Measurements from ENCODE around the gene GALNT2. TPM values are rescaled to one million over a fixed set of nuclear protein-coding genes. Genes with fewer than 3 reads are reported as not detected.

GALNT2 gene
- total RNA-seq, 4 donors from 2014 or later: 41.7 to 56.4 (median 50.7) TPM

DNA sequence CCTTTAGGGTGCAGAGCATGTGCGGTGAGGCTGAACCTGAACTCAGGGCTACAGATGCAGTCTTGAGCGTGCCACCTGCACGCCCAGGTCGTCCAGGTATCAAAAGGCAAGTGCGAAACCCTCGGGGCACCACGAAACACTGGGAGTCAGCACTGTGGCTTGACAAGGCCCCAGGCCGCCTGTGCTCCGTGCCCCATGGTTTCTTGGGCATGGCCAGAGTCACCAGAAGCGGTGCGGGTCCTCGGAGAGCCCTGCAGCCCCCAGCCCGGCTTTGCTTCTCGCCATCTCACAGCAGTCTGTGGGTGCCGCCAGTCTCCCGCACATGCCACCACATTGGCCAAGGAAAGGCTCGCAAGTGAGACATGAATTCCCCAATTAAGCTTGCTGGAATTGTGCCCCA lies 241.8 kb downstream of the GALNT2 start:
- TF ChIP-seq, protein P1, sequence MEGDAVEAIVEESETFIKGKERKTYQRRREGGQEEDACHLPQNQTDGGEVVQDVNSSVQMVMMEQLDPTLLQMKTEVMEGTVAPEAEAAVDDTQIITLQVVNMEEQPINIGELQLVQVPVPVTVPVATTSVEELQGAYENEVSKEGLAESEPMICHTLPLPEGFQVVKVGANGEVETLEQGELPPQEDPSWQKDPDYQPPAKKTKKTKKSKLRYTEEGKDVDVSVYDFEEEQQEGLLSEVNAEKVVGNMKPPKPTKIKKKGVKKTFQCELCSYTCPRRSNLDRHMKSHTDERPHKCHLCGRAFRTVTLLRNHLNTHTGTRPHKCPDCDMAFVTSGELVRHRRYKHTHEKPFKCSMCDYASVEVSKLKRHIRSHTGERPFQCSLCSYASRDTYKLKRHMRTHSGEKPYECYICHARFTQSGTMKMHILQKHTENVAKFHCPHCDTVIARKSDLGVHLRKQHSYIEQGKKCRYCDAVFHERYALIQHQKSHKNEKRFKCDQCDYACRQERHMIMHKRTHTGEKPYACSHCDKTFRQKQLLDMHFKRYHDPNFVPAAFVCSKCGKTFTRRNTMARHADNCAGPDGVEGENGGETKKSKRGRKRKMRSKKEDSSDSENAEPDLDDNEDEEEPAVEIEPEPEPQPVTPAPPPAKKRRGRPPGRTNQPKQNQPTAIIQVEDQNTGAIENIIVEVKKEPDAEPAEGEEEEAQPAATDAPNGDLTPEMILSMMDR (IDR thresholded peaks at IDR 0.05; ENCODE audit: low read depth): no peak

DNA sequence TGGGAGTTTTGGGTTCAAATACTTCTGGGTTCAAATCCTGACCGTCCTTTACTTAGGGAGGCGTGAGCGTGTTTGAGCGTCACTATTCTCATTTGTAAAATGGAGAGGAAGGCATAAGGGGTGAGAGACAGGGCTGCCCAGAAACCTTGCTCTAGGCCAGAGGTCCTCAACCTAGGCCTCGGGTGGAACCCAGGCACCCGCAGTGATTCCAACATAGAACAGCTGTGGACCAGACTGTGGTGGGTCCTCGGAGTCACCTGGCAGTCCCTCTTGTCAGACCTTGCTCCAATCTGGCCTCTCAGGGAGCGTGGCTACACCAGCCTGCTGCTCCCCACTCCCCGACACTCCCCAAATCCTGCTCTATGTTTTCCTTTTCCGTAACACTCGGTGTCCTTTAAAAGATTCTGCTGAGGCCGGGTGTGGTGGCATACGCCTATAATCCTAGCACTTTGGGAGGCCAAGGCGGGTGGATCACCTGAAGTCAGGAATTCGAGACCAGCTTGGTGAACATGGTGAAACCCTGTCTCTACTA lies 242.7 kb downstream of the GALNT2 start:
- TF ChIP-seq, protein P1 (IDR thresholded peaks at IDR 0.05; ENCODE audit: low read depth): no peak

- TF ChIP-seq, protein P1 (IDR thresholded peaks at IDR 0.05; ENCODE audit: low read depth): no peak
Observed at GRCh38 chr1:230310381-230311163, 243.5 kb downstream of the GALNT2 start.

DNA sequence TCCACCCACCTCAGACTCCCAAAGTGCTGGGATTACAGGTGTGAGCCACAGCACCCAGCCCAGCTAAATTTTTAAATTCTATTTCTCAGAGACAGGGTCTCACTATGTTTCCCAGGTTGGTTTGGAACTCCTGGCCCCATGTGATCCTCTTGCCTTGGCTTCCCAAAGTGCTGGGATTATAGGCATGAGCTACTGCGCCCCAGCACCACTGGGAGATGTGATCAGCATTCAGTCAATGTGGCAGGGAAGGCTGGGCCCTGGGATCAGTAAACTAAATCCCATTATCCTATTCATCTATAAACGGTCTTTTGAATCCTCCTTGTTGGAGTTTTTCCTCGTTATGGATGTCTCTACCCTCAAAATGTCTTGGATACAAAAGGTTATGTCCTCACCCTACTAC lies 245.6 kb downstream of the GALNT2 start:
- TF ChIP-seq, protein P1 (IDR thresholded peaks at IDR 0.05; ENCODE audit: low read depth): no peak

DNA sequence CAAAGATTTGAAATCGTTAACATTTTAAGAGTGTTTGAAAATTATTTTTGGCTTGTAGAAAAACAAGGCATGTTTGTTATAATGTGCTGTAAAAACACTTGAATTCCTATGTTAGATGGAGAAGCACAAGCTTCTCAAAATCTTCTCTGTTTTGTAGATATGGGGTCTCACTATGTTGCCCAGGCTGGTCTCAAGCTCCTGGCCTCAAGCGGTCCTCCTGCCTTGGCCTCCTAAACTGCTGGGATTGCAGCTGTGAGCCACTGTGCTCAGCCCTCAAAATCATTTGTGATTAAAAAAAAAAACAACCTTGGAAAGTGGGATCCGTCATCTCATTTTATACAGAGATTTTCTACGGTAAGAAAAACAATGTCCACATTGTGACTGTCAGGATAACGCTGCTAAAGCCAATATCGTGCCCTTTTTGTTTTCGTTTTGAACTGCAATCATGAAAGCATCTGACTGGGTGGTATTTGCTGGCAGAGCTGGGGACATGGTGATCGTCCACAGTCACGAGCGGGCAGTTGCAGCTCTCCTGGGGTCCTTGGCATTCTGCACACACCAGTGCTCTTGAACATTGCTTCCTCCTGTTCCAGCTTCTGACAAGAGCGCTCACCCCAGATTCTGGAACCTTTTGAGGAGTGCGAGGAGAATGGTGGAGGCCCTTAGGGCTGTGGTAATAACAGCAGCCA lies 246.6 kb downstream of the GALNT2 start:
- TF ChIP-seq, protein P1 (IDR thresholded peaks at IDR 0.05; ENCODE audit: low read depth): no peak

DNA sequence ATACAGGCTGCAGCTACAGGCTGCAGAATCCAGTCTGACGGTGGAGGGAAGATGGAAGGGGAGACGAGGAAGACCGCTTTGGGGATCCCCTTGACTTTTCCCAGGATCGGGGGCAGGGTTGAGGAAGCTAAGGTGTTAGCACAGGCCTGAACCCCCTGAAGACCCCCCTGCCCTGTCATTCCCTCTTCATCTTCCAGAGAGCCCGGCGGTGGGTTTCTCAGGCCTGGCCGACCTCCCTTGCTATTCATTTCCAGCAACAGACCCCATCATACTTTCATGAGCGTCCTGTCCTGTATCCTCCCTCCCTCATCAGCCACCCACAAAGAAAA lies 247.1 kb downstream of the GALNT2 start:
- TF ChIP-seq, protein P1 (IDR thresholded peaks at IDR 0.05; ENCODE audit: low read depth): no peak

DNA sequence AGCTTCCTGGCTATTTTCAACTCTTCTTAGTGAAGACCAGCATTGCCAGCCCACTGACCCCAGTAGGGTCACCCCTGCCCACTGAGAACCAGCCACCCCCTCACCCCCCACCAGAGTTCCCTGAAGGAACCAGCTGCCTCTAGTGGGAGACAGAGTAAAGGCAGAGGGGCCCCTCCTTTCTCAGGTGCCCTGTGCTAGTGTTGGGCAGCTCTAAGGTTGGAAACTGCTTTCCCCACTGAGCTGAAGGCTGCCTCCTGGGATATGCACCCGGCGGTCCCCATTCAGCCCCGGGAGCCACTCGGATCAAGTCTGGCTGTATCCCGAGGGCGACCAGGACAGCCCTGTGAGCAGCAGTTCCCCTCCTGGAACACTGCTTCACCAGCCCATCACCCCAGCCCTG lies 248.1 kb downstream of the GALNT2 start:
- TF ChIP-seq, protein P1 (IDR thresholded peaks at IDR 0.05; ENCODE audit: low read depth): no peak

All from subcutaneous adipose tissue (tissue), 4 donors.